22Rv1 (cell line): Measurements from ENCODE around the gene MAP3K8.

Experiments
- ZFX ChIP-seq: fragments of 450-650 bp; IDR thresholded peaks from 2 replicates; pipeline ENCODE4 v1.6.1; 2017; ENCODE audit warnings: antibody characterized with exemption, borderline replicate concordance
- TF ChIP-seq, protein P1 (sequence below): fragments of 450-650 bp; IDR thresholded peaks from 2 replicates; pipeline ENCODE4 v1.5.1; 2017; ENCODE audit warnings: mild to moderate bottlenecking

GRCh38 chr10:30495687-30496086, 61.7 kb downstream of the MAP3K8 start:
- TF ChIP-seq, protein P1, sequence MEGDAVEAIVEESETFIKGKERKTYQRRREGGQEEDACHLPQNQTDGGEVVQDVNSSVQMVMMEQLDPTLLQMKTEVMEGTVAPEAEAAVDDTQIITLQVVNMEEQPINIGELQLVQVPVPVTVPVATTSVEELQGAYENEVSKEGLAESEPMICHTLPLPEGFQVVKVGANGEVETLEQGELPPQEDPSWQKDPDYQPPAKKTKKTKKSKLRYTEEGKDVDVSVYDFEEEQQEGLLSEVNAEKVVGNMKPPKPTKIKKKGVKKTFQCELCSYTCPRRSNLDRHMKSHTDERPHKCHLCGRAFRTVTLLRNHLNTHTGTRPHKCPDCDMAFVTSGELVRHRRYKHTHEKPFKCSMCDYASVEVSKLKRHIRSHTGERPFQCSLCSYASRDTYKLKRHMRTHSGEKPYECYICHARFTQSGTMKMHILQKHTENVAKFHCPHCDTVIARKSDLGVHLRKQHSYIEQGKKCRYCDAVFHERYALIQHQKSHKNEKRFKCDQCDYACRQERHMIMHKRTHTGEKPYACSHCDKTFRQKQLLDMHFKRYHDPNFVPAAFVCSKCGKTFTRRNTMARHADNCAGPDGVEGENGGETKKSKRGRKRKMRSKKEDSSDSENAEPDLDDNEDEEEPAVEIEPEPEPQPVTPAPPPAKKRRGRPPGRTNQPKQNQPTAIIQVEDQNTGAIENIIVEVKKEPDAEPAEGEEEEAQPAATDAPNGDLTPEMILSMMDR: no peak
- no peak for TF ChIP-seq ZFX
